NCI-H82 (cell line): ENCODE data around the gene PPP2R2D.
A peak's percentile ranks its signal among the peaks of the same experiment; 100 is the strongest.

Source experiments
- DNase-seq: peaks from one replicate; lab custom pipeline; 2025; lab: John Stamatoyannopoulos, UW

Gene PPP2R2D

GRCh38 chr10:131998845-131999681 is 98.3 kb downstream of the PPP2R2D start:
- no peak for DNase-seq

- peak; percentile 13 for DNase-seq
These were observed 100.6 kb downstream of the PPP2R2D start for GRCh38 chr10:132001238-132001972.

- no peak for DNase-seq
These were observed 101.2 kb downstream of the PPP2R2D start for GRCh38 chr10:132002004-132002403.

- no peak for DNase-seq
These were observed 102.6 kb downstream of the PPP2R2D start for GRCh38 chr10:132003282-132003924.

GRCh38 chr10:132004052-132004451 is 103.2 kb downstream of the PPP2R2D start:
- no peak for DNase-seq

GRCh38 chr10:132005147-132005546 is 104.3 kb downstream of the PPP2R2D start:
- DNase-seq, result no peak

- no peak for DNase-seq
These were observed 106.2 kb downstream of the PPP2R2D start for GRCh38 chr10:132006966-132007365.

GRCh38 chr10:132007681-132008080 is 106.9 kb downstream of the PPP2R2D start:
- no peak for DNase-seq
